HG03175 (cell line): ENCODE results near the gene IL21R.
"Not testable (repeated sequence)": the region's sequence is repeated elsewhere in the genome, so short reads cannot be mapped to it uniquely, and the experiment has no call there.

ENCODE experiments used
- ATAC-seq: cut with Tn5 transposase; IDR thresholded peaks from one replicate; pipeline ENCODE4 v1.9.1; 2021; ENCODE audit warnings: mild to moderate bottlenecking, moderate library complexity; ENCODE audit not compliant: unreplicated experiment

Gene IL21R

GRCh38 chr16:27400751-27401620 is 988 bp upstream of the IL21R start:
- no peak for ATAC-seq

DNA sequence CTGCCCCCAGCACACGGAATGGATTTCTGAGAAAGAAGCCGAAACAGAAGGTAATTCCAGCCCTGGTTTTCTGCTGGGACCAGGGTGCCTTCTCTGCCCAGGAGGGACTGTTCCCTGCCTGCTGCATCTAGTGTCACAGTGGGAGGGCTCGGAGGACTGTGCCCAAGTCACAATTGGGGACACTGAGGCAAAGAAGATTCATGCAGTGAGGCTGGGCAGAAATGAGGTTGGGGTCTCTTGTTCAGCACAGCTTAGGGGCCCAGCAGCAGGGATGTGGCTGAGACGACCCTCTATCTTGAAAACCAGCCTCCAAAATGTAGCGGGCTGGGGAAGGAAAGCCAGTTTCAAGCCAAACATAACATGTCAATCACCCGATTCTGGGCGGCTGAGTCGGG is 592 bp downstream of the IL21R start:
- ATAC-seq, result no peak

DNA sequence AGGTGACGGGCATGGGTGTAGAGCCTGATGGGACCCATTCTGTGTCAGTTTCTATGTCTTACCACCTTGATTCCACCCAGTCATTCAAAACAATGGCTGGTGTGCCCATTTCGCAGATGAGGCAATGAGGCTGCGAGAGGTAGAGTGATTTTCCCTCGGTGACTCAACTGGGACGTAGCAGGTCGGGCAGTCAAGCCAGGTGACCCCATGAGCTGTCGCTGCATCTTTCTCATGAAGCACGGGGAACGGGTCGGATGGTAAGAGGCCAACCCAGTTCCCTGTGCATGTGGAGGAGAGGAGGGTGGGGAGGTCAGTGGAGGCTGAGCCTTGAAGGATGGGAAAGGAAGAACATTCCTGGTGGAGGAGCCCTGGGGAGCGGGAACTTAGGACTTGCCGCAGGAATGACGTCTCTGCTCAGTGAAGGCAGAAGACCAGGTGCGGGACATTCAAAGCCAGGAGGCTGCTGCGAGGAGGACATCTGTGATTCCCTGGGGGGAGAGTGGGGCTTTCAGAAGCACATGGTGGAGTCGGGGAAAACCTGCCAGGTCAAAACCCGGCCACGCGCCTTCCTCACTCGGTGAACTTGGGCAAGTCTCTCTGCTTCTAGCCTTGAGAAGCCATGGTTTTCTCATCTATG is 1.1 kb downstream of the IL21R start:
- no peak for ATAC-seq

GRCh38 chr16:27403601-27403992 is 1.6 kb downstream of the IL21R start:
- ATAC-seq, result no peak

DNA sequence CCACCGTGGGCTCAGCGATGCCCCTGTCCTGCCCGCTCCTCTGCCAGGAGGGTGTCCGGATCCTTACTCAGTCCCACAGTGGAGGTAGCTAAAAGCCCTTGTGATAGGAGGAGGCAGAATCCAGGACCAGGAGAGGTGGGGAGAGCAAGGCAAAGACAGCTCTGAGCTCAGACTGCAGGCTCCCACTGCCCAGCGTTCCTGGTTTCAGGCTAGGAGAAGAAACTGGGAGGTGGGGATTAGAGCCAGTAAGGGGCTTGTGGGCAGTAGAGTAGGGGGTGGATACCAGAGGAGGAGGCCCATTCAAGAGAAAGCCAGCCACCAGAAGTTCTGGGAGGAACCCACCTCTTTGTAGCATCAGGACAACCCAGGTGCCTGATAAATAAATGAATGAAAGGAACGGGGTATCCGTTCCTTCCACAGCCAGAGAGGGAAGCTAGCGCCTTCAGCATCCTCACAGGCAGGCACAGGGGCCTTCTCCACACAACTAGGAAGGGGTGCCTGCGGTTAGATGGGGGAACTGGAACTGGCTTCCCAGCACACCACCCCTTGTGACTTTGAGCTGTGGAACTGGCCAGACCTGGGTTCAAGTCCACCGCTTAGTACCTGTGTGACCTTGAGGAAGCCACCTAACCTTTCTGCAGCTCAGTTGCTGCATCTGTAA is 2.3 kb downstream of the IL21R start:
- ATAC-seq, result no peak

- ATAC-seq, result no peak
Observed at GRCh38 chr16:27405546-27406451, 3.8 kb downstream of the IL21R start.

DNA sequence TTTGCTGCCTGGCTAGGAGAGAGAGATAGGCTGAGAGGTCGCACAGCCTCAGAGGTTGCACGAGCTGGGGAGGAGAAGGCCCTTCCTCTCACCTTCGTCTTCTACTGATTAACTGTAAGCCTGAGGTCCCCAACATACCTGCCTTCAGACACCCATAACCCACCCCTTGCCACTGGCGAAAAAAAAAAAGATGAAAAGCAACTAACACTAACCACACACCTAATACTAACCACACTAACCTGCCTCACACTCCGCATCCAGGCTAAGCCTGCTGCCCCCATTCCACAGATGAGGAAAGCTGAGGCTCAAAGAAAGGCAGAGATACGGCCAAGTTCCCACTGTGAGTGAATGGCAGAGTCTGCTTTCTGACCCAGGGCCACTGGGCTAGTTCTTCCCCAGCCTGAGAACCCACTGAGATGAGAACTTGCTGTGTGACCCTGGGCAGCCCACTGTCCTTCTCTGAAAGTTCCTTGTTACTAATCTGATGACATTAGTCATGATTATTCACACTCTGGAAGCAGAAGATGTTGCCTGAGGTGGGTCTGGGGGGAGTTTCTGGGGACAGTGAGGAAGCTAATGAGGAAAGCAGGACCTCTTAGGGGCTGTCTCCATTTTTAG is 4.6 kb downstream of the IL21R start:
- ATAC-seq, result no peak

GRCh38 chr16:27407133-27407532 is 5.2 kb downstream of the IL21R start:
- ATAC-seq, result no peak

GRCh38 chr16:27408012-27408601 is 6.1 kb downstream of the IL21R start:
- no peak for ATAC-seq

- no peak for ATAC-seq
Observed at GRCh38 chr16:27408602-27409031, 6.6 kb downstream of the IL21R start.

DNA sequence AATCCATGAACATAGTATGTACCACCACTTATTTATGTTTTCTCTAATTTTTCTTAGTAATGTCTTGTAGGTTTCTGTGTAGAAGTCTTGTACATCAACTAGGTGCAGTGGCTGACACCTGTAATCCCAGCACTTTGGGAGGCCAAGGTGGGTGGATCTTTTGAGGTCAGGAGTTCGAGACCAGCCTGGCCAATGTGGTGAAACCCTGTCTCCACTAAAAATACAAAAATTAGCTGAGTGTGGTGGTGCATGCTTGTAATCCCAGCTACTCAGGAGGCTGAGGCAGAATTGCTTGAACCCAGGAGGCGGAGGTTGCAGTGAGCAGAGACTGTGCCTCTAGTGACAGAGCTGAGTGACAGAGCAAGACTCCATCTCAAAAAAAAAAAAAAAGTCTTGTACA is 8.0 kb downstream of the IL21R start:
- not testable (repeated sequence) for ATAC-seq

- no peak for ATAC-seq
Observed at GRCh38 chr16:27410761-27411160, 8.8 kb downstream of the IL21R start.

DNA sequence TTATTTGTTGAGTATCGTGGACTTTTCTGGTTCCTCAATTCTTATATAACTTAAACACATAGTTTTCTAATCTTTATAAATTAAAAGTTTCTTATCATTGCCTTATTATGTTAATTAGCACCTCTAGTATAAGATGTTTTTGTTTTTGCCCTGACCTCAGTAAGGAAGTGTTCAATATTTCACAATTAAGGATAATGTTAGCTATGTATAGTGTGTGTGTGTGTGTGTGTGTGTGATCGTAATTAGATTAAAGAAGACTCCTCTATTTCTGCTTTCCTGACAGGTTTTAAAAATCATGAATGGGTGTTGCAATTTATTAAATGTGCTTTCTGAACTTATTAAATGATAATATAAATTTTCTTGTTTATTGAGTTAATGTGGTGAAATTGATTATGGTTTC is 12.0 kb downstream of the IL21R start:
- no peak for ATAC-seq

GRCh38 chr16:27414788-27415431 is 12.9 kb downstream of the IL21R start:
- no peak for ATAC-seq

DNA sequence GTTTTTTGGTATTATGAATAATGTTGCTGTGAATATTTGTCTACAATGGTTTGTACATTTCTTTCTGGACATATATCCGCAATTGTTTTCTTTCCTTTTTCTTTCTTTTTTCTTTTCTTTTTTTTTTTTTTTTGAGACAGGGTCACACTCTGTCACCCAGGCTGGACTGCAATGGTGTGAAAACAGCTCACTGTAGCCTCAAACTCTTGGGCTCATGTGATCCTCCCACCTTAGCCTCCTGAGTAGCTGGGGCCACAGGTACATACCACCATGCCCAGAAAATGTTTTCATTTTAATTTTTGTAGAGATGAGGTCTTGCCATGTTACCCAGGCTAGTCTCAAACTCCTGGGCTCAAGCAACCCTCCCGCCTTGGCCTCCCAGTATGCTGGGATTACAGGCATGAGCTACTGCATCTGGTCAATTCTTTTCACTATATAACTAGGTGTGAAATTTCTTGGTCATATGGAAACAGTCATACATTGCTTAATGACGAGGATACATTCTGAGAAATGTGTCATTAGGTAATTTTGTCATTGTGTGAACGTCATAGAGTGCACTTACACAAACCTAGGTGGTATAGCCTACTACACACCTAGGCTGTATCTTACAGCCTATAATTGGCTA is 15.2 kb downstream of the IL21R start:
- no peak for ATAC-seq

- ATAC-seq, result no peak
Observed at GRCh38 chr16:27421961-27422740, 20.2 kb downstream of the IL21R start.

DNA sequence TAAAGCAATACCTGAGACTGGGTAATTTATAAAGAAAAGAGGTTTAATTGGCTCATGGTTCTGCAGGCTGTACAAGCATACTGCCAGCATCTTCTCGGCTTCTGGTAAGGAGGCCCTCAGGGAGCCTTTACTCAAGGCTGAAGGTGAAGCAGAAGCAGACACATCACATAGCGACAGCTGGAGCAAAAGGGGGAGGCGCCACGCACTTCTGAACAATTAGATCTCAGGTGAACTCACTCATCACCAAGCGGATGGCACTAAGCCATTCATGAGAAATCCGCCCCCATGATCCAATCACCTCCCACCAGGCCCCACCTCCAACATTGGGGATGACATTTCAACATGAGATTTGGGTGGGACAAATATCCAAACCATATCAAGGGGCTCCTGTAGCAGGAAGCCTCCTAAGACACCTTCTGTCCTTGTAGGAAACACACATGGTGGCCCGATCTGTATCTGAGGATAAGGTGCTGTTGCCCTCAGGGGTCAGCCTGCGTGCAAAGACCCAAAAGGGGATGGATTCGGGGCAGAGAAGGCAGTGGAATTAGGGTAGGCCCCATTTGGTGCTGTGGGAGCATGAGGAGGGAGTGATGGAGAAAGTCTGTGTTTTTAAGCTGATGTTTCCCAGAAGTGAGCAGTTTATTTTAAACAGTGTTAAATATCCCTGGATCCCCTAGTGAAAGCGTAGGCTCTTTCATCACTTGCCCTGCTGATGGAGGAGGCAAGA is 23.0 kb downstream of the IL21R start:
- no peak for ATAC-seq

DNA sequence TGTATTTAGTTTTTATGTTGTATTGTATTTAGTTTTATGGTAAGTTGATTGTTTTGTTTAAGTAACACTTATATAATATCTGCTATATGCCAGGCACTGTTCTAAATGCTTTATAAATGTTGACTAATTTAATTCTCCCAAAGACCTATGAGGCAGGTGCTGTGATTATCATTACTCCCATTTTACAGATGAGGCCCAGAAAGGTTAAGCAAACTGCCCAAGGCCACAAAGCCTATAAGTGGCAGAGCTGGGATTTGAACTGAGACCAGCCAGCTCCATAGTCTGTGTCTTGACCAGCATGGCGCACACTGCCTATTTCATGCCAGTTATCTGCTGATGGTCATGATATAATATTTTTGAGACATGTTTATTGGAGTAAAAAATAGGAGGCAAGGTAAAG is 24.0 kb downstream of the IL21R start:
- ATAC-seq, result no peak
